T-helper 2 cell treated with Interferon-gamma antibody and Interleukin-4, amounts not matched to agents 5 μg/mL and 100 μg/mL, for 36 hours (primary cell): ENCODE measurements around the gene AMN1.
"Not testable (repeated sequence)": the region's sequence is repeated elsewhere in the genome, so short reads cannot be mapped to it uniquely, and the experiment has no call there.

ENCODE experiments used
- DNase-seq: peaks from one replicate; pipeline ENCODE4 v3.0.0; 2021; ENCODE audit warnings: low spot score
- H3K27ac Mint-ChIP-seq: one replicate; pipeline ENCODE4 v1.8.0; 2021; ENCODE audit warnings: mild to moderate bottlenecking, mixed read lengths
- H3K27me3 Mint-ChIP-seq: one replicate; pipeline ENCODE4 v1.8.0; 2021; ENCODE audit warnings: low read depth, mixed read lengths
- H3K36me3 Mint-ChIP-seq: one replicate; pipeline ENCODE4 v1.8.0; 2021; ENCODE audit warnings: low read depth, mixed read lengths
- H3K4me1 Mint-ChIP-seq: one replicate; pipeline ENCODE4 v1.8.0; 2021; ENCODE audit warnings: low read depth, mixed read lengths
- H3K4me3 Mint-ChIP-seq: one replicate; pipeline ENCODE4 v1.8.0; 2022; ENCODE audit warnings: mild to moderate bottlenecking, moderate library complexity, mixed read lengths
- H3K9me3 Mint-ChIP-seq: one replicate; pipeline ENCODE4 v1.8.0; 2021; ENCODE audit warnings: mixed read lengths

The AMN1 gene

GRCh38 chr12:31689921-31690320 is 38.9 kb downstream of the AMN1 start:
- DNase-seq, H3K27ac Mint-ChIP-seq: not testable (repeated sequence)
- H3K36me3 Mint-ChIP-seq = peaks cover 20% of the 10 kb centered on the region

GRCh38 chr12:31687101-31687527 is 41.7 kb downstream of the AMN1 start:
- H3K4me3 Mint-ChIP-seq = peak overlapping the region; percentile 18
- peaks cover 25% of the 10 kb centered on the region for H3K36me3 Mint-ChIP-seq
- DNase-seq = peak; percentile 28
- no peak overlapping the region for H3K27ac Mint-ChIP-seq
- H3K27me3 Mint-ChIP-seq = no peaks in the 10 kb centered on the region
- peaks cover 8% of the 10 kb centered on the region for H3K4me1 Mint-ChIP-seq
- H3K9me3 Mint-ChIP-seq = peaks cover 24% of the 10 kb centered on the region

More at GRCh38 chr12:31689921-31690320, 38.9 kb downstream of the AMN1 start:
- not testable (repeated sequence) for H3K27me3 Mint-ChIP-seq, H3K4me3 Mint-ChIP-seq, H3K4me1 Mint-ChIP-seq
- peaks cover 11% of the 10 kb centered on the region for H3K9me3 Mint-ChIP-seq

GRCh38 chr12:31685801-31686200 is 43.0 kb downstream of the AMN1 start:
- Mint-ChIP-seq H3K27me3 (no peaks in the 10 kb centered on the region), H3K4me1 (peaks cover 10% of the 10 kb centered on the region), H3K36me3 (peaks cover 25% of the 10 kb centered on the region), H3K9me3 (peaks cover 25% of the 10 kb centered on the region), H3K27ac (no peak overlapping the region), H3K4me3 (no peak overlapping the region)
- no peak for DNase-seq

GRCh38 chr12:31682136-31682962 is 46.5 kb downstream of the AMN1 start:
- H3K27ac Mint-ChIP-seq = peak overlapping the region; percentile 73
- no peak overlapping the region for H3K4me3 Mint-ChIP-seq
- peaks cover 17% of the 10 kb centered on the region for H3K9me3 Mint-ChIP-seq
- peak; percentile 50 for DNase-seq
- H3K36me3 Mint-ChIP-seq = peaks cover 16% of the 10 kb centered on the region
- H3K27me3 Mint-ChIP-seq = no peaks in the 10 kb centered on the region
- H3K4me1 Mint-ChIP-seq = peaks cover 10% of the 10 kb centered on the region

GRCh38 chr12:31672521-31672920 is 56.3 kb downstream of the AMN1 start:
- H3K27ac Mint-ChIP-seq = no peak overlapping the region
- no peak for DNase-seq
- peaks cover 2% of the 10 kb centered on the region for H3K36me3 Mint-ChIP-seq
- peaks cover 2% of the 10 kb centered on the region for H3K4me1 Mint-ChIP-seq
- no peak overlapping the region for H3K4me3 Mint-ChIP-seq
- H3K27me3 Mint-ChIP-seq = no peaks in the 10 kb centered on the region
- peaks cover 9% of the 10 kb centered on the region for H3K9me3 Mint-ChIP-seq

- not testable (repeated sequence) for H3K4me1 Mint-ChIP-seq, DNase-seq, H3K4me3 Mint-ChIP-seq, H3K27ac Mint-ChIP-seq, H3K27me3 Mint-ChIP-seq, H3K36me3 Mint-ChIP-seq
- peaks cover 13% of the 10 kb centered on the region for H3K9me3 Mint-ChIP-seq
These were observed 59.2 kb downstream of the AMN1 start for GRCh38 chr12:31669582-31669981.

GRCh38 chr12:31669020-31669419 is 59.8 kb downstream of the AMN1 start:
- H3K4me3 Mint-ChIP-seq = no peak overlapping the region
- no peak for DNase-seq
- H3K36me3 Mint-ChIP-seq = peaks cover 4% of the 10 kb centered on the region
- no peaks in the 10 kb centered on the region for H3K4me1 Mint-ChIP-seq
- H3K27me3 Mint-ChIP-seq = no peaks in the 10 kb centered on the region
- H3K27ac Mint-ChIP-seq = no peak overlapping the region
- peaks cover 13% of the 10 kb centered on the region for H3K9me3 Mint-ChIP-seq

GRCh38 chr12:31664038-31664437 is 64.8 kb downstream of the AMN1 start:
- Mint-ChIP-seq H3K4me3 (no peak overlapping the region), H3K27me3 (no peaks in the 10 kb centered on the region), H3K27ac (no peak overlapping the region), H3K36me3 (peaks cover 4% of the 10 kb centered on the region), H3K4me1 (peaks cover 7% of the 10 kb centered on the region), H3K9me3 (peaks cover 8% of the 10 kb centered on the region)
- no peak for DNase-seq

GRCh38 chr12:31663576-31663975 is 65.2 kb downstream of the AMN1 start:
- Mint-ChIP-seq H3K9me3 (peaks cover 4% of the 10 kb centered on the region), H3K4me3 (no peak overlapping the region), H3K4me1 (peaks cover 8% of the 10 kb centered on the region), H3K27me3 (no peaks in the 10 kb centered on the region), H3K27ac (no peak overlapping the region), H3K36me3 (peaks cover 4% of the 10 kb centered on the region)
- DNase-seq = no peak

- no peak for DNase-seq
- no peak overlapping the region for H3K27ac Mint-ChIP-seq
- H3K36me3 Mint-ChIP-seq = peaks cover 2% of the 10 kb centered on the region
- no peak overlapping the region for H3K4me3 Mint-ChIP-seq
- peaks cover 4% of the 10 kb centered on the region for H3K9me3 Mint-ChIP-seq
- H3K27me3 Mint-ChIP-seq = no peaks in the 10 kb centered on the region
- peaks cover 15% of the 10 kb centered on the region for H3K4me1 Mint-ChIP-seq
These were observed 66.5 kb downstream of the AMN1 start for GRCh38 chr12:31662176-31662849.

- peak; percentile 95 for DNase-seq
- Mint-ChIP-seq H3K27me3 (no peaks in the 10 kb centered on the region), H3K36me3 (no peaks in the 10 kb centered on the region), H3K9me3 (no peaks in the 10 kb centered on the region), H3K4me1 (peaks cover 15% of the 10 kb centered on the region), H3K27ac (peak within 1 kb of the TSS; percentile 99), H3K4me3 (peak within 1 kb of the TSS; percentile 97)
These were observed 69.5 kb downstream of the AMN1 start, which contains the start of gene ETFBKMT for GRCh38 chr12:31659087-31659942. TSS of gene ETFBKMT (plus strand) at chr12:31659688. CDS start at chr12:31661954, 2,266 bp downstream.

GRCh38 chr12:31658471-31659086 is 70.2 kb downstream of the AMN1 start:
- peaks cover 15% of the 10 kb centered on the region for H3K4me1 Mint-ChIP-seq
- no peaks in the 10 kb centered on the region for H3K27me3 Mint-ChIP-seq
- peak overlapping the region; percentile 97 for H3K4me3 Mint-ChIP-seq
- peak overlapping the region; percentile 99 for H3K27ac Mint-ChIP-seq
- no peaks in the 10 kb centered on the region for H3K9me3 Mint-ChIP-seq
- H3K36me3 Mint-ChIP-seq = no peaks in the 10 kb centered on the region
- no peak for DNase-seq

GRCh38 chr12:31655792-31656191 is 73.0 kb downstream of the AMN1 start:
- H3K27me3 Mint-ChIP-seq = no peaks in the 10 kb centered on the region
- DNase-seq = no peak
- no peaks in the 10 kb centered on the region for H3K36me3 Mint-ChIP-seq
- H3K4me1 Mint-ChIP-seq = peaks cover 21% of the 10 kb centered on the region
- H3K9me3 Mint-ChIP-seq = no peaks in the 10 kb centered on the region
- no peak overlapping the region for H3K27ac Mint-ChIP-seq
- no peak overlapping the region for H3K4me3 Mint-ChIP-seq
